Keratinocyte (primary cell): Measurements from ENCODE around the gene SGCG. TPM values are rescaled to one million over a fixed set of nuclear protein-coding genes. Genes with fewer than 3 reads are reported as not detected.

Experiments used
- DNase-seq: peaks from one replicate; pipeline ENCODE4 v3.0.0-alpha.2; 2011; ENCODE audit warnings: low read depth, missing footprints, low spot score
- FAIRE-seq: peaks from 2 replicates; lab custom pipeline; 2011; peaks lifted over from hg19 to GRCh38; lab: Jason Lieb, UNC
- H2AFZ ChIP-seq: 2 replicates; pipeline ENCODE4 v1.6.0; 2012; ENCODE audit warnings: low read length, control low read depth, inconsistent platforms; ENCODE audit not compliant: control insufficient read depth
- H3K27ac ChIP-seq: 2 replicates; pipeline ENCODE4 v1.5.1; 2011; ENCODE audit warnings: low read length; ENCODE audit not compliant: control insufficient read depth, insufficient read depth
- H3K27me3 ChIP-seq: 3 replicates; pipeline ENCODE4 v1.6.0; 2011; ENCODE audit warnings: low read length; ENCODE audit not compliant: control insufficient read depth, insufficient read depth; ENCODE audit errors: extremely low read depth
- H3K36me3 ChIP-seq, 2 experiments: 2 replicates in 1 of 2; 3 replicates in 1 of 2; pipeline ENCODE4 v1.5.1; 2011; ENCODE audit warnings: low read length in 2 of 2, mild to moderate bottlenecking in 1 of 2; ENCODE audit not compliant: control insufficient read depth in 2 of 2, insufficient read depth in 2 of 2; ENCODE audit errors: extremely low read depth in 1 of 2
- H3K4me1 ChIP-seq: 3 replicates; pipeline ENCODE4 v1.5.1; 2011; ENCODE audit warnings: low read length; ENCODE audit not compliant: control insufficient read depth, insufficient read depth; ENCODE audit errors: extremely low read depth
- H3K4me2 ChIP-seq: 3 replicates; pipeline ENCODE4 v1.6.0; 2011; ENCODE audit warnings: low read depth, low read length; ENCODE audit not compliant: control insufficient read depth, insufficient read depth; ENCODE audit errors: extremely low read depth
- H3K4me3 ChIP-seq, 3 experiments: fragments of 200-600 bp in 1 of 3; sonication (generic) in 1 of 3; 2 replicates in 2 of 3; 3 replicates in 1 of 3; pipeline ENCODE4 v1.5.1; 2011 to 2016; ENCODE audit warnings: low read length in 3 of 3, mild to moderate bottlenecking in 3 of 3, control low read depth in 2 of 3, inconsistent platforms in 1 of 3, low read depth in 1 of 3, mixed read lengths in 1 of 3, mixed run types in 1 of 3, moderate library complexity in 1 of 3; ENCODE audit not compliant: control insufficient read depth in 2 of 3, insufficient read depth in 2 of 3; ENCODE audit errors: extremely low read depth in 1 of 3
- H3K79me2 ChIP-seq: 2 replicates; pipeline ENCODE4 v1.6.0; 2012; ENCODE audit warnings: low read length; ENCODE audit not compliant: control insufficient read depth, insufficient read depth
- H3K9ac ChIP-seq: 3 replicates; pipeline ENCODE4 v1.6.0; 2011; ENCODE audit warnings: low read length; ENCODE audit not compliant: control insufficient read depth, insufficient read depth; ENCODE audit errors: extremely low read depth
- H3K9me1 ChIP-seq: 3 replicates; pipeline ENCODE4 v1.6.0; 2011; ENCODE audit warnings: low read length; ENCODE audit not compliant: control insufficient read depth, insufficient read depth; ENCODE audit errors: extremely low read depth
- H3K9me3 ChIP-seq: 2 replicates; pipeline ENCODE4 v1.5.1; 2012; ENCODE audit warnings: low read depth, low read length; ENCODE audit not compliant: control insufficient read depth
- H4K20me1 ChIP-seq: 3 replicates; pipeline ENCODE4 v1.6.0; 2011; ENCODE audit warnings: low read length; ENCODE audit not compliant: control insufficient read depth, insufficient read depth; ENCODE audit errors: extremely low read depth
- CTCF ChIP-seq, 3 experiments: IDR thresholded peaks in 1 of 3; conservative IDR thresholded peaks in 1 of 3; optimal IDR thresholded peaks in 1 of 3; 2 replicates in 2 of 3; 3 replicates in 1 of 3; pipeline versions ENCODE3 to v1.5.1; 2011; ENCODE audit warnings: low read length in 3 of 3, mild to moderate bottlenecking in 3 of 3, moderate library complexity in 2 of 3, control low read depth in 1 of 3, inconsistent platforms in 1 of 3; ENCODE audit not compliant: insufficient read depth in 2 of 3; ENCODE audit errors: extremely low read depth in 1 of 3
- EZH2 ChIP-seq: IDR thresholded peaks from one replicate; pipeline ENCODE4 v1.6.1; 2012; ENCODE audit warnings: inconsistent platforms, mild to moderate bottlenecking, low read length, moderate library complexity
- dilution Hi-C: fragments of 300-500 bp; cut with MboI; formaldehyde crosslinking; loops from one replicate; pipeline ENCODE4 v1.7.0; 2020; ENCODE audit warnings: low sequenced_read_pairs; ENCODE audit not compliant: extremely low pct_ligation_motif_present
- polyA plus RNA-seq, 5 experiments: library from polyadenylated mRNA; depleted of rRNA in 3 of 5; stranded (reverse) in 3 of 5; stranded (forward) in 1 of 5; unstranded in 1 of 5; fragments of >200 nt; gene quantifications; 1 replicate in 1 of 5; 2 replicates in 3 of 5; 3 replicates in 1 of 5; pipeline versions ENCODE4 v1.2.1 to v1.2.3, GENCODE V29; 2011 to 2012; ENCODE audit warnings: missing spikeins in 2 of 5, low read depth in 1 of 5, low replicate concordance in 1 of 5

The SGCG gene
- polyA plus RNA-seq, 1 donor (not counting 4 experiments of a cell fraction or from before 2014, with no cell fraction given), result not detected

DNA sequence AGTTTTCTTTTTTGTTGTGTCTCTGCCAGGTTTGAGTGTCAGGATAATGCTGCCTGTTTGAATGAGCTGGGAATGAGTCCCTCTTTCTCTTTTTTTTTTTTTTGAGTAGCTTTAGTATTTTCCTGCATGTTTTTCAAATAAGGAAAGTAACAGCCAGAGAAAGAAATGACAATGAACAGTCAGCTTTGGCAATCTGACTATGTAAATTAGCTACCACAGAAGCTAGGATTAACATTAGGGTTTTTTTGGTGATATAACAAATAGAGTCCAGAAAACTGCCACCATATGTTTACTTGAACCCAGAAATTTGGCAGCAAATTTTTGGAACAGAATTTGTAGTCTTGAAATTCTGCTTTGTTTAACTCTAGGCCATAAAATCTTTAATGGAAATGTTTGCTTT is 50.5 kb downstream of the SGCG start:
- Histone ChIP-seq H3K9me3 (no peaks in the 10 kb centered on the region), H3K4me1 (no peaks in the 10 kb centered on the region), H3K9ac (no peak overlapping the region), H3K27ac (no peak overlapping the region), H3K36me3 (no peaks in the 10 kb centered on the region), H4K20me1 (no peaks in the 10 kb centered on the region), H3K4me3 (no peak overlapping the region), H3K79me2 (no peaks in the 10 kb centered on the region), H3K27me3 (no peaks in the 10 kb centered on the region), H3K9me1 (no peaks in the 10 kb centered on the region), H2AFZ (no peak overlapping the region), H3K4me2 (no peak overlapping the region)
- FAIRE-seq (no peak), DNase-seq (no peak)
- dilution Hi-C loops, result no loop called here
- no peak for TF ChIP-seq CTCF (optimal IDR thresholded peaks at IDR 0.05 in 1 of 3, IDR thresholded peaks at IDR 0.05 in 1 of 3, conservative IDR thresholded peaks at IDR 0.05 in 1 of 3; ENCODE audit: extremely low read depth in 1 of 3, insufficient read depth in 2 of 3, low read length in 3 of 3)
- no peak for TF ChIP-seq EZH2

DNA sequence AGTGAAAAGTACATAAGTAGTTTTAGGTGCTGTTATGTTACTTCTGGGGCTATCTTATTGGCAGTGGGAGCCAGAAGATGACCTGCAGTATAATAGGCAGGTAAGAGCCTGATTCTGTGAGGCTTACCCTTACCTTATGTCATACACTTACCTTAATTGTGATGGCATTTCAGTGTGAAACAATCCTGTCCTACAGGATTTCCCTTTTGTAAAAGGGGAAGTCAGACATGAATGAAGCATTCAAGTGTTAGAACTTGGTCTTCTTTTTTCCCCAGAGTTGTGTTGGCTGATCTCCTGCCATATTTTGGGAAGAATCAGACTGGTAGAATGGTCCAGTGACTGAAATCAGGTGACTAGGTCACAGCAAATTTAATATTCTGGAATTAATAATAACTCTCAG is 55.2 kb downstream of the SGCG start:
- DNase-seq (no peak), FAIRE-seq (no peak)
- Histone ChIP-seq H4K20me1 (no peaks in the 10 kb centered on the region), H3K36me3 (no peaks in the 10 kb centered on the region), H3K4me3 (no peak overlapping the region), H3K9me3 (no peaks in the 10 kb centered on the region), H3K27ac (no peak overlapping the region), H3K4me2 (no peak overlapping the region), H2AFZ (no peak overlapping the region), H3K79me2 (no peaks in the 10 kb centered on the region), H3K9me1 (no peaks in the 10 kb centered on the region), H3K4me1 (no peaks in the 10 kb centered on the region), H3K9ac (no peak overlapping the region), H3K27me3 (no peaks in the 10 kb centered on the region)
- dilution Hi-C loops, result no loop called here
- TF ChIP-seq CTCF (optimal IDR thresholded peaks at IDR 0.05 in 1 of 3, IDR thresholded peaks at IDR 0.05 in 1 of 3, conservative IDR thresholded peaks at IDR 0.05 in 1 of 3; ENCODE audit: extremely low read depth in 1 of 3, insufficient read depth in 2 of 3, low read length in 3 of 3) (no peak), EZH2 (no peak)
